Measurements from ENCODE around the gene DNAJC16. TPM values are rescaled to one million over a fixed set of nuclear protein-coding genes. Genes with fewer than 3 reads are reported as not detected.

DNAJC16 gene
- total and polyA plus RNA-seq, 2 of the 13 experiments (the other 11 are each of a cell fraction or from before 2014, with no cell fraction given): 11.4 to 15.4 TPM

GRCh38 chr1:15618655-15619525 is 92.2 kb downstream of the DNAJC16 start (continued):
- no peak for TF ChIP-seq FUBP1 (CRISPR knock-in tag; IDR thresholded peaks at IDR 0.05; ENCODE audit: borderline replicate concordance)
- TF ChIP-seq ZBTB10 (CRISPR knock-in tag; IDR thresholded peaks at IDR 0.05; ENCODE audit: borderline replicate concordance): no peak
- no peak for TF ChIP-seq HNRNPUL1 (IDR thresholded peaks at IDR 0.05; ENCODE audit: low read depth, low read length)
- no peak for TF ChIP-seq ZNF784 (CRISPR knock-in tag; IDR thresholded peaks at IDR 0.05; ENCODE audit: borderline replicate concordance)
- TF ChIP-seq RNF219 (CRISPR knock-in tag; IDR thresholded peaks at IDR 0.05): no peak
- TF ChIP-seq ZNF12 (CRISPR knock-in tag; IDR thresholded peaks at IDR 0.05): peak; percentile 79; the same call in 1 of the 2 replicates
- TF ChIP-seq HCFC1 (IDR thresholded peaks at IDR 0.05; ENCODE audit: low read depth, low read length): no peak
- no peak for TF ChIP-seq BCL3 (CRISPR knock-in tag; IDR thresholded peaks at IDR 0.05)
- no peak for TF ChIP-seq SRSF9 (IDR thresholded peaks at IDR 0.05; ENCODE audit: borderline replicate concordance, insufficient read depth, low read depth, low read length, poor library complexity, severe bottlenecking)
- TF ChIP-seq AKNA (CRISPR knock-in tag; IDR thresholded peaks at IDR 0.05; ENCODE audit: borderline replicate concordance): no peak
- TF ChIP-seq ATRX (CRISPR knock-in tag; IDR thresholded peaks at IDR 0.05; ENCODE audit: borderline replicate concordance): no peak
- TF ChIP-seq MBD4 (IDR thresholded peaks at IDR 0.05; ENCODE audit: borderline replicate concordance, low read length): 0 out of 2 replicates have a peak, but pooled peaks have one; percentile 71

Measured in HepG2 (cell line).